Measurements from ENCODE around the gene LRRC74B.

DNA sequence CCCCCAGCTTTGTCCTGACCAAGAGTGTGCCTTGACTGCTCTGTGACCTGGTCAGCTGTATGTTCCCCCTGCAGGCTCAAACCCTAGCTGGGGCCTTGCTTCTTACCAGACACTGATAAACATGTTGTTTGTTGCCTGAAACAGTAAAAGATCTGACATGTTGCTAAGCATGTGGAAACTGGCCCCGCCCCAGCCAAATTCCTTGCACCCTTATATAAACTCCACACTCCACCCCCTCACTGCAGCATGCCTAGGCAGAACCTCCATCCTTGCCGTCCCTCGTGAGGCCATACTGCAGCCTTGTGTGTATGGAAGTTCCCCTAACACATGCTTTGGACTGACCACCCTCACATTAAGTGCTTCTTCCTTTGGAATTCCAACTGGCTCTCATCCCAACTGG is 27.3 kb downstream of the LRRC74B start:
- TF ChIP-seq CTCF (IDR thresholded peaks at IDR 0.05; ENCODE audit: low read depth, low read length) (no peak), MAX (IDR thresholded peaks at IDR 0.05; ENCODE audit: low read depth, low read length) (no peak), MYC (IDR thresholded peaks at IDR 0.05; ENCODE audit: low read depth, low read length) (no peak), POLR2A (IDR thresholded peaks at IDR 0.05; ENCODE audit: extremely low read depth, insufficient read length) (no peak)
